Heart left ventricle (tissue), 13 donors: Measurements from ENCODE around the gene MBP.

Experiments used
- POLR2A ChIP-seq, 2 donors: fragments of 450-650 bp; IDR thresholded peaks; one replicate each; pipeline ENCODE4 v1.6.1; 2017; ENCODE audit warnings: antibody characterized with exemption in 2 of 2, mild to moderate bottlenecking in 2 of 2, moderate library complexity in 2 of 2
- TF ChIP-seq, protein P1 (sequence below), 12 donors: fragments of 200-600 bp; sonication (generic) in 4 of 12; IDR thresholded peaks; one replicate each; pipeline versions ENCODE4 v1.5.0 to v1.8.0; 2018 to 2022; ENCODE audit warnings: antibody characterized with exemption in 12 of 12, mild to moderate bottlenecking in 5 of 12
- donor health status: ischemic (EF 13 %, LVEDD 7.1; RV severe dilation, severe dysfunction).
- donor health status: DM: no; HTN: yes; CAD: no.
- donor health status: DM: no; HTN: no; CAD: no.
- donor health status: ischemic (EF 25% LVEDD 6.9; RV normal size, moderate dysfunction).
- donor health status: ischemic (EF 25% LVEDD 5.7; RV mildly dilated, moderate dysfunction).
- donor health status: ischemic (EF 35%, LVEDD 5.7; RV mildly dilated, moderate dysfunction).
- donor health status: nonischemic (EF 11% LVEDD 7.7; RV severe dilation, severe dysfunction).
- donor health status: DM: yes; HTN: yes; CAD: no.
- donor health status: PGD.
- donor health status: ischemic (EF 29% LVEDD 5.4; RV normal size, mild dysfunction).
- donor health status: nonischemic (EF 23%, LVEDD 6.1; RV moderate dilation, normal function).

DNA sequence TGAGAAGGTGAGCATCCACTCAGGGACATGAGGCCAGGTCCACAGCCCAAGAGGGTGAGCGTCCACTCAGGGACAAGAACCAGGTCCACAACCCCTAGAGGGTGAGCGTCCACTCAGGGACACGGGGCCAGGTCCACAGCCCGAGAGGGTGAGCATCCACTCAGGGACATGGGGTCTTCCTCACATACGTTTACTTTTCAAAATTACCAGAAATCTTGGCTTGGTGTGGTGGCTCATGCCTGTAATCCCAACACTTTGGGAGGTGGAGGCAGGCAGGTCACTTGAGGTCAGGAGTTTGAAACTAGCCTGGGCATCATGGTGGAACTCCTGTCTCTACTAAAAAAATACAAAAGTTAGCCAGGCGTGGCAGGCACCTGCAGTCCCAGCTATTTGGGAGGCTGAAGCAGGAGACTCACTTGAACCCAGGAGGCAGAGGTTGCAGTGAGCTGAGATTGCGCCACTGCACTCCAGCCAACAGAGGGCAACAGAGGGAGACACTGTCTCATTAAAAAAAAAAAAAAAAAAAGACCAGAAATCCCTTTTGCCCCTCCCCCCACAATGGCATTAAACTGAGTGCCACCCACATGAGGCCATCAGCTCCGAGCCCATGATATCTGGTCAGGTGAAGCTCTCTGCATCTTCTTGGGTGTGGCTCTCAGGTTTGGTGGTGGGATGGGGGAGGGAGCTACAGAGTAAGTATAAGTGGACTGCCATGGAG lies 9.0 kb upstream of the MBP start:
- TF ChIP-seq, protein P1, sequence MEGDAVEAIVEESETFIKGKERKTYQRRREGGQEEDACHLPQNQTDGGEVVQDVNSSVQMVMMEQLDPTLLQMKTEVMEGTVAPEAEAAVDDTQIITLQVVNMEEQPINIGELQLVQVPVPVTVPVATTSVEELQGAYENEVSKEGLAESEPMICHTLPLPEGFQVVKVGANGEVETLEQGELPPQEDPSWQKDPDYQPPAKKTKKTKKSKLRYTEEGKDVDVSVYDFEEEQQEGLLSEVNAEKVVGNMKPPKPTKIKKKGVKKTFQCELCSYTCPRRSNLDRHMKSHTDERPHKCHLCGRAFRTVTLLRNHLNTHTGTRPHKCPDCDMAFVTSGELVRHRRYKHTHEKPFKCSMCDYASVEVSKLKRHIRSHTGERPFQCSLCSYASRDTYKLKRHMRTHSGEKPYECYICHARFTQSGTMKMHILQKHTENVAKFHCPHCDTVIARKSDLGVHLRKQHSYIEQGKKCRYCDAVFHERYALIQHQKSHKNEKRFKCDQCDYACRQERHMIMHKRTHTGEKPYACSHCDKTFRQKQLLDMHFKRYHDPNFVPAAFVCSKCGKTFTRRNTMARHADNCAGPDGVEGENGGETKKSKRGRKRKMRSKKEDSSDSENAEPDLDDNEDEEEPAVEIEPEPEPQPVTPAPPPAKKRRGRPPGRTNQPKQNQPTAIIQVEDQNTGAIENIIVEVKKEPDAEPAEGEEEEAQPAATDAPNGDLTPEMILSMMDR (IDR thresholded peaks at IDR 0.05), result peak in 4 of 12 donors; percentile 6 to 25 (median 20)
- TF ChIP-seq POLR2A (IDR thresholded peaks at IDR 0.05), result no peak
